HG03432 (cell line): Measurements from ENCODE around the gene RFX2.

Experiments used
- ATAC-seq: cut with Tn5 transposase; IDR thresholded peaks from one replicate; pipeline ENCODE4 v1.9.1; 2021; ENCODE audit warnings: mild to moderate bottlenecking, moderate library complexity; ENCODE audit not compliant: unreplicated experiment

Gene RFX2

DNA sequence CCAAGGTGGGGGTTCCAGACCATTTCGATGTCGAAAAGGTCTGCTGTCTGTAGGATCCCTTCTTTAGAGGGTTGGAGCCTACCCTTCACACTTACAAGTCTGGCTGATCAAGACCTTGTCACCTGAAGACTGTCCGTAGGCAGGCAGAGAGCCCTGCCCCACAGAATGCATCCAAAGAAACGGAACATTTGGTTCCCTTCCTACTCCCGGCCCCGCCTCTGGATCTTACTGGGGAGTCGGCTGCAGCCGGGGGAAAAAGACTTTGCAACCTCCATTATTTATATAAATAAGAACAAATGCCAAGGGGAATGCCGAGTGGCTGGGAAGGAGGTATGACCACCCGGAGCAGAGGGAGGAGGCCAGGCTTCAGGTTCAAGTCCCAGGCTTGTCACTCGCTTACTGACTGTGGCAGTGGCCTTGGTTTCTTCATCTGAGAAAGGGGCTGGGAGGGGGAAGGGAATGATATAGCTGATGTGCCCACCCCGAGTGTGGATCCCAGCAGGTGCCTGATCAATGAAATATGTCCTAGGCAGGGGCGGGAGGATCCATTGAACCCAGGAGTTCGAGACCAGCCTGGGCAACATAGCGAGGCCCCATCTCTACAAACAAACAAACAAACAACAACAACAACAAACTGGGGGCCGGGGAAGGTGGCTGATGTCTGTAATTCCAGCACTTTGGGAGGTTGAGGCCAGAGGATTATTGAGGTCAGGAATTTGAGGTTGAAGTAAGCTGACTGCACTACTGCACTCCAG, 48.7 kb downstream of the RFX2 start:
- ATAC-seq, result no peak

GRCh38 chr19:6060600-6061375, 49.5 kb downstream of the RFX2 start:
- ATAC-seq, result no peak

- ATAC-seq, result no peak
Measured at GRCh38 chr19:6059988-6060599, 50.2 kb downstream of the RFX2 start.

GRCh38 chr19:6059396-6059947, 50.8 kb downstream of the RFX2 start:
- ATAC-seq, result no peak

DNA sequence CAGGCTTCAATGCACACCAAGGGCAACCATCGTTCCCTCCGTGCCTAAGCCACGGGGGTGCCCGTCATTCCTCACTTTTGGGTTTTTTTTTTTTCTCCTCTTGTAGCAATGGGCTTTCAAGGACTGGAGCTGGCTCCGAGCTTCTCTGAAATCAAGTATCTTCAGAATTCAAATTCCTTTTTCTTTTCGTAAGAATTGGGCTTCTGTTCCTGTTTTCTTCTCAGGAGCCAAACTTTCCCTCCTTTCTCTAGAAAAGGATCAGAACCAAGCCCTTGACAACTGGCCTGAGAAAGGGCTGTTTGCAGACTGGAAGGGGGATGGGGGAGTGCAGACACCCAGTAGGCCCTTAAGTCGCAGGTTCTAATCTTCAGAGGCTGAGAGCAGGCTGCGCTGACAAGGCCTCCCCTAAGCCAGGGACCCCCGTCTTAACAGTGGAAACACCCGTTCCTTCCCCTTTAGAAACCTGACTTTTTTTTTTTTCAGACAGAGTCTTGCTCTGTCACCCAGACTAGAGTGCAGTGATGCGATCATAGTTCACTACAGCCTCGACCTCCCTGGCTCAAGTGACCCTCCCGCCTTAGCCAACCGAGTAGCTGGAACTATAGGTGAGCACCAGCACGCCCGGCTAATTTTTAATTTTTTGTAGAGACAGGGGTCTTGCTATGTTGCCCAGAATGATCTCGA, 51.6 kb downstream of the RFX2 start:
- no peak for ATAC-seq

DNA sequence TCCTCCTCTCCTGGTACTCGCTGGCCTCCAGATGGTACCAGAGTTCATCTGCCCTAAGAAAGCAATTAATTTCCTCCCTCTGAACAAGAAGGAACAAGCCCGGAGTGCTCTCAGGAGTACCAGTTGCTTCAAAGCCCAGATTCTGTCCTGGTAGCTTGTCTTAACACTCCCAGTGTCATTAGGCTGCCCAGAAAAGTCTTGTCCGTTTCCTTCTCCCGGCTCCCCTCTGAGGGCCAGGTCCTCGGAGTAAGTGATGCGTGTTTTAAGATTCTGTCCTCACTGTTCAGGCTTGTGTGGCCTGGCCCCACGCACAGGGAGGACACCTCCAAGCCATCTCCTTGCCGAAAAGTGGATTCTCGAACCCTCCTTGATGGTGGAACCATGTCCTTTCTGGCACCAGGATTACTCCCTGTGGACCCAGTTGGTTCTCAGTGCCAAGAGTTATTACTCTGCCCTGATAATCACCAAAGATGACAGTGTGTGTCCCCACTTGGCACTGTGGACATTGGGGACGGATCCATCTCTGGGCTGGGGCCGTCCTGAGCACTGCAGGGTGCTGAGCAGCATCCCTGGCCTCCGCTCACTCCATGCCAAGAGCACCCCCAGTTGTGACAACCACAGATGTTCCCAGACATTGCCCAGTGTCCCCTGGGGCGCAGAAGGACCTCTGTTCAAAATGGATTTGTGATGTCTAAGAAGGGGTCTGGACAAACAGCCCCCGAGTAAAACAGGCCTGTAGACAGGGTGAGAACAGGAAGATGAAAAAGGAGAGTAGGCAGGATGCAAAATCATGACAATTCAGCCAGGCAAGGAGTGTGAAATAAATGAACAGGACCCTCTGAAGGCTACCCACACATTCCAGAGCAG, 52.4 kb downstream of the RFX2 start:
- no peak for ATAC-seq

DNA sequence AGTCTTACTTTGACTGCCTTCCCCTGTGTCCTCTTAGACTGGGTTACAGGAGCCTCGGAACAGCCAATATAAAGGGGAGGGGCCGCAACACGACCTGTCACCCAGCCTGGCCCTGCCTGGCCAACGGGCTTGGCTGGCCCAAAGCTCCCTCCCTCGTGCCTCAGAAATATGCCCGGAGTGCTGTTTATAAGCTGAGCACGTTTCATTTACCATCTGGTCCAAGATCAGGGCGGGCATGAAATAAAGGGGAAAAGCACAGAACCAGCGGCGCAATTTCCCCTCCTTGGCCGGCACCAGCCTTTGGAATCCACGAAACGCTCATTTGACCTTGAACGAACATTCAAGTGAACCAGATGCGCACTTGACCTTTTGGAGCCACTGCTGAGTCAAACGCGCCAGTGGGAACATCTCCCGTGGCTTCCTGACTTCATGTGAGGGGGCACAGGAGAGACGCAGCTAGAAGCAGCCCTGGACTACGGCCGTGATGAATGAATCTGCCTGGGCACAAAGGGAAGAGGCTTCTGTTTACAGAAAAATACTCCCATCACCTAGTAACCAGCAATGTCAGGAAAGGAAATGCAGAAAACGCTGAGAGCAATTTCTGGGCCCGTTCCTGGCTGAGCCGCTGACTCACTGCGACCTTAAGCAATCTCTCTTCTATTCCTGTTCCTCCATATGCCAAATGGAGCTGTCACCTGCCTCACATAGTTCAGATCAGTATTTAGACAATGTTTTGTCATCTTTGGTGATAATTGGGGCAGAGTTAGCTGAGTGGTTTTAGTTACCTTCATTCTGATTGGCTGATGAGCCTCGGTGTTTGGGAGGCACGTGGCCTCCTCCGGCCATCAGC, 53.3 kb downstream of the RFX2 start:
- no peak for ATAC-seq

DNA sequence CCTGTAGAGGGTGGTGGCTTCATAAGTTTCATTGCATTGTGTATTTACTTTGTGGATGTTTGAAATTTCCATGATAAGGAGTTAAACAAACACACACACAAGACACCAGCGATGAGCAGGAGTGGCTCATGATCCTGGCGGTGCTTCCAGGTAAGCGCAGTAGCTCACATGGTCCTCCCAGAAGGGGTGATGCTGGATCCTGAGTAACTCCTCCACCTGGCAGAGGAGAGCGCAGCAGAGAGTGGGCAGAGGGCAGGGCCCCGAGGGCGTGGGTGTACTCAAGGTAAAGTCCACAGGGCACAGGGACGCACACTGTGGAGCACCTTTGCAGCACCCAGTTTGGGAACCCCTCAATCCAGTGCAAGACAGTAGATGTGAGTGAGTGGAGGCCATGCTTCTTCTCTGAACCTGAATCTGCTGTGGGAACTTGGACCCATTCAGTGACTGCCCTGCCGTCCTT, 54.0 kb downstream of the RFX2 start:
- ATAC-seq, result no peak

DNA sequence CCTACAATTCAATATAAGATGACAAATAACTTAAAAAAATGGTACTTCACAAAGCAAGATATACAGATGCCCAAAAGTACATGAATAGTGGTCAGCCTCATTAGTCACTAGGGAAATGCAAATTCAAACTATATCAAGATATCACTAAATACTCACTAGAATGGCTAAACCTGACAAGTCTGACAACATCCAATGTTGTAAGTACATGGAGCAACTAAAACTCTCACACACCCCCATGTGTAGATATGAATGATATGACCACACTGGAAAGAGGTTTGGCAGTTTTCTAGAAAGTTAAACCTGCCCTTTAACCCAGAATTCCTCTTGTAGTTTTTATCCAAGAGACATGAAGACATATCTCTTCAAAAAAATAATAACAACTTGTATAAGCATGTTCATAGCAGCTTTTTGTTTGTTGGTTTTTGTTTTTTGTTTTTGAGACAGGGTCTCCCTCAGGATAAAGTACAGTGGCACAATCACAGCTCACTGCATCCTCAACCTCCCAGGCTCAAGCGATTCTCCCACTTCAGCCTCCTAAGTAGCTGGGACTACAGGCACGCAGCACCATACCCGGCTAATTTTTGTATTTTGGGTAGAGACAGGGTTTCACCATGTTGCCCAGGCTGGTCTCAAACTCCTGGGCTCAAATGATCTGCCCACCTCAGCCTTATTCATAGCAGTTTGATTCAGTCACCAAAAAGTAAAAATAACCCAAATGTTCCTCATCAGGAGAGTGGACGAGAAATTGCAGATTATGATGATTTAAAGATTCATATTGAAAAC, 55.1 kb downstream of the RFX2 start:
- no peak for ATAC-seq

GRCh38 chr19:6048793-6049405, 61.4 kb downstream of the RFX2 start:
- no peak for ATAC-seq

DNA sequence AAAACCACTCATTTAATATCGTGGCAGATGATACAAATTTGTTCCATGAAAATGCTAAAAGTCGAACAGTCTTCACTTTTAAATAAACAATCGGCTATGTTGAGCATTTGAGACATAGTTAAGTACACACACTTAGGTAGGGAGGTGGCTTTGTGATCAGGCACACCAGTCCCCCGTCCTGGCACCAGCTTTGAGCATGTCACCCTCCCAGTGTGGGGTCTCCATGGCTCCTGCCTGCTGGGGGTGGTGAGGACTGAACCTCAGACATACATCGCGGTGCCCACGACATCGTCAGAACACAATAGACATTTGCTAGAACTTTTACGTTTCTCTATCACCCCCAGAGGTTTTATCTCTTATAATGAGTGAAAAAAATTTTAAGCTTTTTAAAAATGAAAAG, 62.0 kb downstream of the RFX2 start:
- no peak for ATAC-seq

DNA sequence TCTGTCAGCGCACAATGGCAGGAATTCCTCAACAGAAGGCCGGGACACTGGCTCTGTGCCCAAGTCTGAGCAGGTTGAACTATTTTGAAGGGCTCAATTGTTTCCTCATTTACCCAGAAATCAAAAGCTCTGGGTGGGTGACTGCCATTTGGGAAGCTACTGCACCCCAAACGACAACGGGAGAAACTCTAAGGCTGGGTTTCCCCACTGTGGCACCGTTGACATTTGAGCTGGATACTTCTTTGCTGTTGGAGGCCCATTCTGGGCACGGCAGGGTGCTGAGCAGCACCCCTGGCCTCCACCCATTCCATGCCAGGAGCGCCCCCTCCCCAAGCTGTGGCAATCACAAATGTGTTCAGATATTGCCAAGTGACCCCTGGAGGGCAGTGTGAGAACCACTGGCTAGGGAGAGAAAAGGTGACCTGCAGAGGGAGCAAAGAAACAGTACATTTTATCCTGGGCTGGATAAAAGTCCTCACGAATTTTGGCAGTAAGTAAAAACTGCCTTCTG, 62.5 kb downstream of the RFX2 start:
- ATAC-seq, result no peak

GRCh38 chr19:6047256-6047655, 63.0 kb downstream of the RFX2 start:
- ATAC-seq, result no peak

DNA sequence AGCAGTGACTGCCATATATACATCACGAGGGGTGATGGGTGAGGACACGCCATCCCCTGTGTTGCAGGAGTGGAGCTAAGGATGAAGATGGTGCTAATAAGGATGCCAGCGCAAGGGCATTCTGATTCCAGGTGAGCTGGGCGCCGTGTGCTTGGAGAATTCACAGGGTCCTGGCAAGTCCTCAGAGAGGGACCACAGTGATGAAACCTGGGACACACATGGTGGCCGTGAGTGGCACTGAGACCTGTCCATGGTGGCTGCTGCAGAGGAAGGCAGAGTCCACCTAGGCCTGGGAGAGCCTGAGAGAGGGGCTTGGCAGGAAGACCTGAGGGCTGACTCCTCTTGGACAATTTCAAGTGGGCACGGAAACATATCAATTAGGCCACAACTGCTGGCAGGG, 65.2 kb downstream of the RFX2 start:
- ATAC-seq, result no peak

DNA sequence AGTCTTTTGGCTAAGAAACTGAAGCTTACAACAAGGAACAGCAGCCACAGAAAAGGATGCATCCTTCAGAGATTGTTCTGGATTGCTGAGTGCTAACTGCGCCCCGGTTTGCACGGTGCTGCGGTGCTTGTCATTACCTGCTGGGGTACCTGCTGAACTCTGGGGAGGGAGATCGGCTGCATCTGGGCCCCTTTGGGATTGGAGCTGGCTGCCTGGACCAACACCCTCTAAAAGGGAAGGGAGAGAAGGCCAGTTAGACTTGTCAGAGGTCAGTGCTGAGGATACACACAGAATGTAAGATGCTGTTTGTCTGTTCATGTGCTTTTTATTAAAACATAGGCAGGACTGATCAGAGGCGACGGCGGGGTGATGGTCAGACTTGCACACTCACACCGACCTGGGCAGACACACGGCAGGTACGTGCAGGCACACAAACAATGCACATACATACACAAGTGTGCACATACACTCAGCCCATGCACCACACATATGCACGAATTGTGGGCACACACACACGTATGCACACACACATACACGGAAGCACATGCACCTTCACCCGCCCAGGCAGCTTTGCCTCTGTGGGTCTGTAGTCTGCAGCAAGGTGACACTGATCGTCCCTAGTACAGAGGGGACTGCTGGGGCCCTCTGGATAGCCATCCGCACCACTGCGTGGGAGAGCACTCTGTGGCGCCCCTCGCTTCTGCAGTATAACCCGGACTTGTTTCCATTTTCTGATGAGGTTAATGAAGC, 66.1 kb downstream of the RFX2 start:
- no peak for ATAC-seq

DNA sequence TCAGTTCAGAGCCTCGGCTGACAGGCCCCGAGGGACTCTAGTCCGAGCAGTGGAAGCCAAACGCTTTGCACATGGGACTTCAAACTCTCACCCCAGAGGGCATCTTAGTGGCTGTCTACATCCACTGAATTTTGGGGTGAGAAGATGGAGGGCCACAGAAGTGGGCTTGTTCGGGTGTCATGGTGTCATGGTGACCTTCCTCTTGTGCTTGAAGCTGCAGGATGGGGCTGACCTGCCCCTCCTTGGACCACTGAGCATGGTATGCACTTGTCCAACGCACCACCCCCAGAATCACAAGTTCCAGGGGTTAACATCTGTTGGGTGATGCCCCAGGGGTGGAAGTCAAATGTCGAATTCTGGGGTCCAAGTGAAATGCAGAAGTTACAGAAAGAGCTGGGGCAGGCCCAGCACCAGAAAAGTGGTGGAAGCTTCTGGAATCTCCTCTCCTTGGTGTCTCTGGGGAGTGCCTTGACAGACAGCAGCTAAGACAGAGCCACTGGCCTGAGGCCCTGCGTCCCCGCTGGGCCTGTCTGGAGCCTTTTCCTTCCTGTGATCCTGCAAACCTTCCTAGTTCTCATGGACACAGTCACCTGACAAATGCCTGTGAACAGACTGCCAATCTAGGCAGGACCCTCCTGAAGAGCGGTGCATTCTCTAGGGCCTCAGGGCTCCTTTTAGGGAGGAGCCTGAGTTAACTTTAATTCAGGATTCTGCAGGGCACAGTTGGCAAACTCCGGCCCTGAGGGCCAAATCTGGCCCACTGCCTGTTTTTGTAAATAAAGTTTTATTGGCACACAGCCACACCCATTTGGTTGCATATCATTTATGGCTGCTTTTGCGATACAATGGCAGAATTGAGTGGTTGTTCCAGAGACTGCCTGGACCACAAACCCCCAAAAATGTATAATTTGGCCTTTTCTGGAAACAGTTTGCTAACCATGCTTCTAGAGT, 67.2 kb downstream of the RFX2 start:
- no peak for ATAC-seq
